K562 (cell line): ENCODE measurements around the gene SLC66A2. TPM values are rescaled to one million over a fixed set of nuclear protein-coding genes. Genes with fewer than 3 reads are reported as not detected.

Source experiments
- ATAC-seq: fragments of 200-7000 bp; cut with Tn5 transposase; 3 replicates; pipeline ENCODE4 v1.9.1; 2020; ENCODE audit warnings: moderate library complexity
- BruUV-seq: library from RNA; stranded (reverse); fragments of 400-500 nt; replicated peaks from 2 replicates; lab custom pipeline; 2021; lab: Mats Ljungman, UMichigan
- CTCF ChIA-PET: fragments of 300-600 bp; formaldehyde crosslinking; extraction: SDS; loops from one replicate; lab custom pipeline; 2021; ENCODE audit warnings: low intra/inter-chr PET ratio; lab: Yijun Ruan, JAX
- POLR2A ChIA-PET: fragments of 300-600, 350-650 bp; sonication (Branson Sonifier 250); formaldehyde crosslinking; extraction: SDS; loops from one replicate; lab custom pipeline; 2021; ENCODE audit warnings: antibody characterized with exemption, inconsistent platforms; lab: Yijun Ruan, JAX
- DNase-seq, 4 experiments: peaks; one replicate each; pipeline versions ENCODE4 v3.0.0 to v3.0.0-alpha.2; 2011 to 2018; ENCODE audit warnings: low spot score in 3 of 4, mixed read lengths in 3 of 4; ENCODE audit errors: extremely low read depth in 1 of 4
- FAIRE-seq: peaks from 2 replicates; lab custom pipeline; 2011; peaks lifted over from hg19 to GRCh38; lab: Jason Lieb, UNC
- H2AFZ ChIP-seq: 2 replicates; pipeline ENCODE4 v1.6.0; 2011; ENCODE audit warnings: low read depth, low read length, control low read depth, inconsistent platforms
- H3K27ac ChIP-seq: fragments of 200-600 bp; 3 replicates; pipeline ENCODE4 v1.8.0; 2011; ENCODE audit warnings: low read depth, mild to moderate bottlenecking, control low read depth, inconsistent platforms, low read length, moderate library complexity, mixed read lengths; ENCODE audit errors: extremely low read depth
- H3K27me3 ChIP-seq, 2 experiments: fragments of 300-600 bp in 1 of 2; 2 replicates in 1 of 2; 3 replicates in 1 of 2; pipeline versions ENCODE4 v1.6.0 to v1.8.0; 2011; ENCODE audit warnings: inconsistent platforms in 2 of 2, low read length in 2 of 2, mild to moderate bottlenecking in 1 of 2, mixed read lengths in 1 of 2, moderate library complexity in 1 of 2; ENCODE audit not compliant: control insufficient read depth in 2 of 2, insufficient read depth in 2 of 2
- H3K36me3 ChIP-seq: fragments of 300-600 bp; 3 replicates; pipeline ENCODE4 v1.8.0; 2011; ENCODE audit warnings: mild to moderate bottlenecking, low read length, inconsistent platforms; ENCODE audit not compliant: control insufficient read depth, insufficient read depth
- H3K4me1 ChIP-seq, 2 experiments: fragments of 200-600 bp in 1 of 2; replicated peaks in 1 of 2; 2 replicates in 1 of 2; 3 replicates in 1 of 2; pipeline versions ENCODE4 v1.5.1 to v1.8.0; 2011; ENCODE audit warnings: inconsistent platforms in 2 of 2, low read length in 2 of 2, mild to moderate bottlenecking in 1 of 2, mixed read lengths in 1 of 2, moderate library complexity in 1 of 2; ENCODE audit not compliant: control insufficient read depth in 2 of 2, insufficient read depth in 2 of 2
- H3K4me2 ChIP-seq: 2 replicates; pipeline ENCODE4 v1.6.1; 2011; ENCODE audit warnings: low read length, control low read depth, inconsistent platforms, mixed read lengths; ENCODE audit not compliant: insufficient read depth
- H3K4me3 ChIP-seq: fragments of 200-600 bp; sonication (generic), shearing (Covaris generic); 2 replicates; pipeline ENCODE4 v1.5.1; 2016; ENCODE audit warnings: control low read depth, inconsistent platforms
- H3K79me2 ChIP-seq: fragments of 200-600 bp; 3 replicates; pipeline ENCODE4 v1.8.0; 2011; ENCODE audit warnings: low read length, inconsistent platforms; ENCODE audit not compliant: control insufficient read depth, insufficient read depth
- H3K9ac ChIP-seq, 2 experiments: 2 replicates each; pipeline versions ENCODE4 v1.6.0 to v1.6.1; 2011; ENCODE audit warnings: low read depth in 2 of 2, low read length in 2 of 2, control low read depth in 1 of 2, inconsistent platforms in 1 of 2, mild to moderate bottlenecking in 1 of 2, mixed read lengths in 1 of 2; ENCODE audit not compliant: insufficient read depth in 1 of 2
- H3K9me1 ChIP-seq: one replicate; pipeline ENCODE4 v1.6.0; 2011; ENCODE audit warnings: inconsistent platforms, mild to moderate bottlenecking, low read length, moderate library complexity; ENCODE audit not compliant: control insufficient read depth, insufficient read depth
- H3K9me3 ChIP-seq: replicated peaks from 2 replicates; pipeline ENCODE4 v1.5.1; 2011; ENCODE audit warnings: low read depth, low read length, inconsistent platforms; ENCODE audit not compliant: control insufficient read depth, insufficient read depth
- H4K20me1 ChIP-seq: replicated peaks from 2 replicates; pipeline ENCODE4 v1.6.1; 2011; ENCODE audit warnings: low read length, inconsistent platforms, mixed read lengths; ENCODE audit not compliant: control insufficient read depth, insufficient read depth
- ATF1 ChIP-seq, 2 experiments: fragments of 450-650 bp in 1 of 2; IDR thresholded peaks; 2 replicates each; pipeline ENCODE4 v1.6.1; 2016; ENCODE audit warnings: missing compliant biosample characterization in 1 of 2, missing genetic modification characterization in 1 of 2
- GTF2E2 ChIP-seq: fragments of 200-800 bp; sonication (Bioruptor generic); IDR thresholded peaks from 2 replicates; pipeline ENCODE4 v1.6.1; 2016; ENCODE audit warnings: missing genetic modification characterization, missing compliant biosample characterization
- NCOR1 ChIP-seq: fragments of 450-650 bp; IDR thresholded peaks from 2 replicates; pipeline ENCODE4 v1.6.1; 2016; ENCODE audit warnings: mild to moderate bottlenecking, moderate library complexity
- NONO ChIP-seq, 2 experiments: fragments of 200-400 bp in 1 of 2; fragments of 450-650 bp in 1 of 2; formaldehyde crosslinking in 1 of 2; IDR thresholded peaks; 2 replicates each; pipeline ENCODE4 v1.6.1; 2017; ENCODE audit warnings: low read depth in 2 of 2, mild to moderate bottlenecking in 2 of 2, moderate library complexity in 2 of 2, low read length in 1 of 2
- PRMT5 ChIP-seq: sonication (generic); formaldehyde crosslinking; IDR thresholded peaks from 2 replicates; pipeline ENCODE4 v1.5.0; 2020; ENCODE audit warnings: missing genetic modification reagents
- SNIP1 ChIP-seq: fragments of 450-650 bp; IDR thresholded peaks from 2 replicates; pipeline ENCODE4 v1.7.1; 2017; ENCODE audit warnings: low read depth, mild to moderate bottlenecking
- ZNF695 ChIP-seq: fragments of 450-650 bp; formaldehyde crosslinking; IDR thresholded peaks from 2 replicates; pipeline ENCODE4 v1.4.0; 2020; ENCODE audit warnings: mild to moderate bottlenecking, moderate library complexity
- ZNF696 ChIP-seq: fragments of 250-450 bp; sonication (Bioruptor Pico); conservative IDR thresholded peaks from 2 replicates; pipeline ENCODE4 v1.4.0; 2020; ENCODE audit warnings: mild to moderate bottlenecking, moderate library complexity
- WGBS: fragments of 100-300 bp; shearing (Covaris generic); methylation state at CpG from one replicate; pipeline ENCODE4 v1.1.6; 2016; ENCODE audit warnings: low coverage, mixed read lengths; ENCODE audit not compliant: insufficient coverage; ENCODE audit errors: missing lambda C conversion rate; 5-methylcytosine and 5-hydroxymethylcytosine counted together
- in situ Hi-C: fragments of 300-500 bp; cut with MboI; formaldehyde crosslinking; loops from 4 replicates; pipeline ENCODE4 v1.15.0; 2018; ENCODE audit warnings: inconsistent platforms, mixed read lengths
- intact Hi-C: fragments of 100-400 bp; cut with micrococcal nuclease; formaldehyde crosslinking; loops from 2 replicates; pipeline ENCODE4 v1.14.2; 2022
- polyA plus RNA-seq, 8 experiments: library from polyadenylated mRNA; depleted of rRNA in 4 of 8; stranded (reverse) in 5 of 8; unstranded in 3 of 8; fragments of >200 nt; fragmentation: Nextera tagmentation in 2 of 8; fragmentation: Illumina TruSeq in 1 of 8; extraction: Ambion mirVana in 2 of 8; extraction: Trizol in 1 of 8; gene quantifications; 2 replicates each; pipeline versions ENCODE4 v1.2.1 to v1.2.3, GENCODE V29; 2011 to 2014; ENCODE audit warnings: inconsistent platforms in 1 of 8, missing spikeins in 1 of 8
- total RNA-seq, 7 experiments: library from RNA; depleted of rRNA in 6 of 7; stranded (reverse); fragments of >200 nt in 6 of 7; fragmentation: Illumina TruSeq in 2 of 7; extraction: Trizol in 2 of 7; gene quantifications; 2 replicates each; pipeline versions ENCODE4 v1.2.1 to v1.2.3, GENCODE V29; 2011 to 2021; ENCODE audit warnings: low replicate concordance in 1 of 7

Gene SLC66A2
- total and polyA plus RNA-seq, 9 of the 15 experiments (the other 6 are each of a cell fraction or from before 2014, with no cell fraction given) = 0.25 to 17.5 (median 5.6) TPM

DNA sequence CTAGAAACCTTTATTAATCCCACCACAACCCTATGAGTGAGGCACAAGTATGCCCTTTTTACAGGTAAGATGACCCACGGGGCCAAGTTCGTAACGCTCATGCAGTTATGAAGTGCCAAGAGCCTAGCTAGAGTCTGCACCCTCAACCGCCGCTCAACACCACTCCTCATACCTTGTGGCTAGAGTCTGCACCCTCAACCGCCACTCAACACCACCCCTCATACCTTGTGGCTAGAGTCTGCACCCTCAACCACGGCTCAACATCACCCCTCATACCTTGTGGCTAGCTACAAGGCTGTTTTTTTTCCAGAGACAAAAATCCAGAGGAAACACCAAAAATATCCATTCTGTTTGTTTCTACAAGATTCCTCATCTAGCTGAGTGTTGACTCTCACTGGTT, 32.3 kb upstream of the SLC66A2 start:
- Histone ChIP-seq H3K4me1 (peaks cover 17 to 22% of the 10 kb centered on the region in 2 experiments; a peak in 4 of 5 replicates), H4K20me1 (peaks cover 28% of the 10 kb centered on the region), H2AFZ (no peak overlapping the region), H3K4me3 (no peak overlapping the region), H3K36me3 (peaks cover 62% of the 10 kb centered on the region), H3K27ac (no peak overlapping the region), H3K9ac (no peak overlapping the region), H3K9me1 (peaks cover 7% of the 10 kb centered on the region), H3K27me3 (no peaks in the 10 kb centered on the region), H3K79me2 (peaks cover 100% of the 10 kb centered on the region), H3K4me2 (no peak overlapping the region), H3K9me3 (no peaks in the 10 kb centered on the region)
- TF ChIP-seq GTF2E2 (tag) (no peak), SNIP1 (no peak), ZNF696 (CRISPR knock-in tag) (no peak), NONO (IDR thresholded peaks at IDR 0.05; ENCODE audit: low read depth in 2 of 2, low read length in 1 of 2) (no peak), NCOR1 (no peak), ZNF695 (CRISPR knock-in tag) (no peak), PRMT5 (CRISPR knock-in tag) (no peak), ATF1 (CRISPR knock-in tag; IDR thresholded peaks at IDR 0.05) (no peak), ATF1 (tag; IDR thresholded peaks at IDR 0.05) (no peak)
- DNase-seq (no peak), FAIRE-seq (no peak), ATAC-seq (no peak)
- intact Hi-C loops (no loop called here), in situ Hi-C loops (no loop called here)
- ChIA-PET CTCF (no interaction called here), POLR2A (interaction anchor here (0.6 kb wide), 2 partner anchors 17 to 145 kb away, joined by 3 to 6 read pairs; no protein-coding TSS in a partner anchor)
- BruUV-seq = no TSS peak
- WGBS = 96% methylated on average over 5 of the region's 7 CpGs
